Pancreas (tissue), 10 donors: Measurements from ENCODE around the gene TSPAN9. TPM values are rescaled to one million over a fixed set of nuclear protein-coding genes. Genes with fewer than 3 reads are reported as not detected.

ENCODE experiments used
- ATAC-seq, 4 donors: fragments of 200-7000 bp; cut with Tn5 transposase; one replicate each; pipeline versions ENCODE4 v1.8.0 to v1.9.1; 2020; ENCODE audit warnings: mild to moderate bottlenecking in 4 of 4, moderate library complexity in 4 of 4
- DNase-seq, 6 donors: peaks; one replicate each; pipeline ENCODE4 v3.0.0-alpha.2; 2020
- FAIRE-seq: peaks from 2 replicates; lab custom pipeline; 2012; peaks lifted over from hg19 to GRCh38; lab: Jason Lieb, UNC
- H3K27ac ChIP-seq, 4 donors: fragments of 200-600 bp; sonication (generic); 1 replicate in 3 of 4; 2 replicates in 1 of 4; pipeline versions ENCODE4 v1.5.0 to v1.8.0; 2020
- H3K27me3 ChIP-seq, 4 donors: fragments of 200-600 bp; one replicate each; pipeline ENCODE4 v1.8.0; 2021
- H3K36me3 ChIP-seq, 3 donors: fragments of 200-600 bp; sonication (generic) in 1 of 3; one replicate each; pipeline versions ENCODE4 v1.5.0 to v1.8.0; 2020 to 2021
- H3K4me1 ChIP-seq, 3 donors: fragments of 200-600 bp; one replicate each; pipeline ENCODE4 v1.8.0; 2021
- H3K4me3 ChIP-seq, 4 donors: fragments of 200-600 bp; sonication (generic) in 2 of 4; one replicate each; pipeline versions ENCODE4 v1.5.0 to v1.8.0; 2020 to 2021
- H3K9me3 ChIP-seq, 4 donors: fragments of 200-600 bp; one replicate each; pipeline ENCODE4 v1.8.0; 2021
- CTCF ChIP-seq, 4 donors: fragments of 200-600 bp; sonication (generic) in 3 of 4; IDR thresholded peaks; one replicate each; pipeline versions ENCODE4 v1.5.0 to v1.8.0; 2021; ENCODE audit warnings: antibody characterized with exemption in 4 of 4
- WGBS, 2 donors: extraction: QIAGEN DNeasy Blood & Tissue Kit; methylation state at CpG; one replicate each; pipeline ENCODE4 v1.1.7; 2013; 5-methylcytosine and 5-hydroxymethylcytosine counted together
- intact Hi-C, 3 donors: fragments of 100-400 bp; cut with DNase I; formaldehyde crosslinking; loops; one replicate each; pipeline versions ENCODE4 v1.11.1 to v1.14.2; 2022
- polyA plus RNA-seq, 2 donors: library from polyadenylated mRNA; stranded (reverse); fragments of 200-250 nt; gene quantifications; one replicate each; pipeline ENCODE4 v1.2.3, GENCODE V29; 2013
- total RNA-seq, 6 donors: library from RNA; stranded (reverse); fragmentation: NEBNext Ultra II Directional in 4 of 6; extraction: Animal tissue kit (Norgen Biotek cat#: 25700) in 4 of 6; gene quantifications; one replicate each; pipeline versions ENCODE4 v1.2.1 to v1.2.4, GENCODE V29; 2021 to 2023
- donor health status: healthy with polysubstance abuse.
- donor health status: DM: no; HTN: no; CAD: no; lungs with moderate emphysema.
- donor health status: DM: no; HTN: no; CAD: no.
- donor health status: control.
- donor health status: control.
- donor health status: Bipolar disorder and iron deficiency.
- donor health status: DM: yes; HTN: yes; CAD: no.
- donor health status: DM: no; HTN: no; CAD: no.
- donor health status: DM: no; HTN: no; CAD: no.
- donor health status: DM: yes; HTN: yes; CAD: no.

Gene TSPAN9
- total and polyA plus RNA-seq, 8 donors: 7.8 to 19.5 (median 13.0) TPM

GRCh38 chr12:3170423-3171194, 93.4 kb downstream of the TSPAN9 start:
- Histone ChIP-seq H3K27me3 (no peaks in the 10 kb centered on the region), H3K4me3 (no peak overlapping the region), H3K27ac (no peak overlapping the region), H3K9me3 (no peaks in the 10 kb centered on the region), H3K36me3 (no peaks in the 10 kb centered on the region), H3K4me1 (no peaks in the 10 kb centered on the region)
- peak in 1 of 4 donors; percentile 51 for ATAC-seq
- FAIRE-seq: no peak
- 86 to 89% methylated on average over 20 of the region's 20 CpGs for WGBS, 2 donors
- DNase-seq: no peak
- intact Hi-C loops: no loop called here
- no peak for TF ChIP-seq CTCF (IDR thresholded peaks at IDR 0.05)

GRCh38 chr12:3171195-3171591, 94.0 kb downstream of the TSPAN9 start:
- ATAC-seq (no peak), DNase-seq (no peak), FAIRE-seq (no peak)
- Histone ChIP-seq H3K27ac (no peak overlapping the region), H3K4me1 (no peaks in the 10 kb centered on the region), H3K9me3 (no peaks in the 10 kb centered on the region), H3K4me3 (no peak overlapping the region), H3K36me3 (no peaks in the 10 kb centered on the region), H3K27me3 (no peaks in the 10 kb centered on the region)
- TF ChIP-seq CTCF (IDR thresholded peaks at IDR 0.05): no peak
- WGBS, 2 donors: 53 to 63% methylated on average over 4 of the region's 4 CpGs
- intact Hi-C loops: no loop called here

- DNase-seq (no peak), ATAC-seq (no peak), FAIRE-seq (no peak)
- Histone ChIP-seq H3K9me3 (no peaks in the 10 kb centered on the region), H3K27ac (no peak overlapping the region), H3K27me3 (no peaks in the 10 kb centered on the region), H3K36me3 (no peaks in the 10 kb centered on the region), H3K4me3 (no peak overlapping the region), H3K4me1 (no peaks in the 10 kb centered on the region)
- no peak for TF ChIP-seq CTCF (IDR thresholded peaks at IDR 0.05)
- WGBS, 2 donors: 90 to 91% methylated on average over 42 of the region's 42 CpGs
- intact Hi-C loops: no loop called here
These were observed 95.2 kb downstream of the TSPAN9 start for GRCh38 chr12:3172124-3173007.

- H3K9me3 ChIP-seq: no peaks in the 10 kb centered on the region
- ATAC-seq (no peak), FAIRE-seq (no peak), DNase-seq (no peak)
- no peak overlapping the region for H3K27ac ChIP-seq
- H3K27me3 ChIP-seq: no peaks in the 10 kb centered on the region
- TF ChIP-seq CTCF (IDR thresholded peaks at IDR 0.05): no peak
- no peak overlapping the region for H3K4me3 ChIP-seq
- intact Hi-C loops: no loop called here
- H3K36me3 ChIP-seq: no peaks in the 10 kb centered on the region
- no peaks in the 10 kb centered on the region for H3K4me1 ChIP-seq
- 93 to 96% methylated on average over 14 of the region's 14 CpGs for WGBS, 2 donors
These were observed 95.9 kb downstream of the TSPAN9 start for GRCh38 chr12:3173008-3173553.
